Panc1 (cell line): ENCODE measurements around the gene IL1F10. TPM values are rescaled to one million over a fixed set of nuclear protein-coding genes. Genes with fewer than 3 reads are reported as not detected.

ENCODE experiments used
- ATAC-seq: fragments of 200-7000 bp; cut with Tn5 transposase; 2 replicates; pipeline ENCODE4 v1.9.1; 2020; ENCODE audit warnings: mild to moderate bottlenecking, moderate library complexity
- BruUV-seq: library from RNA; stranded (reverse); fragments of 400-500 nt; replicated peaks from 2 replicates; lab custom pipeline; 2021; lab: Mats Ljungman, UMichigan
- CTCF ChIA-PET: fragments of 300-600 bp; sonication (Branson Sonifier 250); formaldehyde crosslinking; loops from one replicate; lab custom pipeline; 2022; ENCODE audit warnings: antibody characterized with exemption; lab: Charles Lee
- POLR2A ChIA-PET: fragments of 300-600 bp; sonication (Branson Sonifier 250); formaldehyde crosslinking; loops from one replicate; lab custom pipeline; 2022; ENCODE audit warnings: antibody characterized with exemption; lab: Charles Lee
- DNase-seq: peaks from one replicate; pipeline ENCODE4 v3.0.0-alpha.2; 2010; ENCODE audit warnings: low read depth, low spot score
- H3K27ac ChIP-seq: 2 replicates; pipeline ENCODE4 v1.5.1; 2011; ENCODE audit warnings: mild to moderate bottlenecking, low read length, inconsistent platforms
- H3K27me3 ChIP-seq: fragments of 200-500 bp; sonication (Bioruptor generic); 2 replicates; pipeline ENCODE4 v1.6.0; 2014; ENCODE audit warnings: low read length, inconsistent platforms; ENCODE audit not compliant: control insufficient read depth, insufficient read depth
- H3K36me3 ChIP-seq: fragments of 200-500 bp; sonication (Bioruptor generic); 2 replicates; pipeline ENCODE4 v1.5.1; 2014; ENCODE audit warnings: inconsistent platforms, mild to moderate bottlenecking, low read length, moderate library complexity; ENCODE audit not compliant: control insufficient read depth, insufficient read depth
- H3K4me1 ChIP-seq: 2 replicates; pipeline ENCODE4 v1.5.1; 2011; ENCODE audit warnings: inconsistent platforms, mild to moderate bottlenecking, low read length, moderate library complexity; ENCODE audit not compliant: control insufficient read depth, insufficient read depth
- H3K4me3 ChIP-seq, 2 experiments: 2 replicates each; pipeline ENCODE4 v1.5.1; 2011 to 2012; ENCODE audit warnings: low read depth in 2 of 2, low read length in 2 of 2, mild to moderate bottlenecking in 2 of 2, inconsistent platforms in 1 of 2, moderate library complexity in 1 of 2
- H3K9me3 ChIP-seq: fragments of 200-500 bp; sonication (Bioruptor generic); 2 replicates; pipeline ENCODE4 v1.5.1; 2014; ENCODE audit warnings: low read depth, mild to moderate bottlenecking, inconsistent platforms, low read length, moderate library complexity; ENCODE audit not compliant: control insufficient read depth, insufficient read depth
- CTCF ChIP-seq: fragments of 450-650 bp; IDR thresholded peaks from 2 replicates; pipeline ENCODE4 v1.5.1; 2017; ENCODE audit warnings: mild to moderate bottlenecking
- POLR2AphosphoS5 ChIP-seq: IDR thresholded peaks from 2 replicates; pipeline ENCODE4 v1.6.1; 2012; ENCODE audit warnings: mild to moderate bottlenecking, low read depth, low read length, moderate library complexity
- REST ChIP-seq, 2 experiments: IDR thresholded peaks; 2 replicates each; pipeline ENCODE4 v1.6.1; 2011 to 2012; ENCODE audit warnings: low read depth in 2 of 2, control low read depth in 1 of 2, low read length in 1 of 2, mild to moderate bottlenecking in 1 of 2, moderate library complexity in 1 of 2; ENCODE audit not compliant: insufficient read depth in 1 of 2
- SIN3A ChIP-seq: IDR thresholded peaks from 2 replicates; pipeline ENCODE4 v1.6.1; 2012; ENCODE audit warnings: low read depth, mild to moderate bottlenecking, low read length, moderate library complexity, borderline replicate concordance; ENCODE audit not compliant: insufficient read depth
- TCF7L2 ChIP-seq: IDR thresholded peaks from 2 replicates; pipeline ENCODE4 v1.6.1; 2011; ENCODE audit warnings: mild to moderate bottlenecking, low read depth, low read length, inconsistent platforms
- in situ Hi-C: cut with HindIII; loops from 2 replicates; pipeline ENCODE4 v1.10.0; 2016; ENCODE audit warnings: low sequenced_read_pairs, low pct_unique_long_range_greater_than_20kb
- intact Hi-C: fragments of 100-400 bp; cut with micrococcal nuclease; formaldehyde crosslinking; loops from one replicate; pipeline ENCODE4 v1.10.0; 2022; ENCODE audit not compliant: unreplicated experiment
- total RNA-seq: library from RNA; stranded (reverse); gene quantifications from one replicate; pipeline ENCODE4 v1.2.1, GENCODE V29; 2021; ENCODE audit not compliant: unreplicated experiment

IL1F10 gene
- total RNA-seq, 1 experiment from 2014 or later: not detected

GRCh38 chr2:113114224-113114945 lies 46.6 kb downstream of the IL1F10 start:
- no TSS peak for BruUV-seq

GRCh38 chr2:113114996-113115395 lies 47.2 kb downstream of the IL1F10 start:
- Histone ChIP-seq H3K27ac (no peak overlapping the region), H3K4me1 (no peaks in the 10 kb centered on the region), H3K27me3 (no peaks in the 10 kb centered on the region), H3K4me3 (no peak overlapping the region), H3K9me3 (no peaks in the 10 kb centered on the region), H3K36me3 (no peaks in the 10 kb centered on the region)
- POLR2A ChIA-PET: no interaction called here
- CTCF ChIA-PET: no interaction called here
- no peak for TF ChIP-seq CTCF
- TF ChIP-seq TCF7L2: no peak
- TF ChIP-seq REST (IDR thresholded peaks at IDR 0.05; ENCODE audit: insufficient read depth in 1 of 2, low read depth in 2 of 2, low read length in 1 of 2): no peak
- TF ChIP-seq SIN3A: no peak
- no peak for TF ChIP-seq POLR2AphosphoS5
- intact Hi-C loops: no loop called here
- in situ Hi-C loops: no loop called here
- no peak for ATAC-seq
- no TSS peak for BruUV-seq
- DNase-seq: no peak

More at GRCh38 chr2:113114224-113114945, 46.6 kb downstream of the IL1F10 start:
- H3K4me3 ChIP-seq: no peak overlapping the region
- TF ChIP-seq SIN3A (no peak), CTCF (no peak), TCF7L2 (no peak), REST (IDR thresholded peaks at IDR 0.05; ENCODE audit: insufficient read depth in 1 of 2, low read depth in 2 of 2, low read length in 1 of 2) (no peak), POLR2AphosphoS5 (no peak)
- POLR2A ChIA-PET: no interaction called here
- DNase-seq (no peak), ATAC-seq (no peak)
- H3K9me3 ChIP-seq: no peaks in the 10 kb centered on the region
- in situ Hi-C loops (no loop called here), intact Hi-C loops (no loop called here)
- no peak overlapping the region for H3K27ac ChIP-seq
- no peaks in the 10 kb centered on the region for H3K27me3 ChIP-seq
- no peaks in the 10 kb centered on the region for H3K36me3 ChIP-seq
- no peaks in the 10 kb centered on the region for H3K4me1 ChIP-seq
- CTCF ChIA-PET: no interaction called here
